Breast epithelium (tissue), 4 donors: ENCODE measurements around the gene DRD2. TPM values are rescaled to one million over a fixed set of nuclear protein-coding genes. Genes with fewer than 3 reads are reported as not detected.

Experiments used
- DNase-seq, 2 donors: peaks; one replicate each; pipeline ENCODE4 v3.0.0-alpha.2; 2019; ENCODE audit warnings: low spot score in 2 of 2
- H3K27ac ChIP-seq, 2 donors: fragments of 200-600 bp; sonication (generic) in 1 of 2; one replicate each; pipeline ENCODE4 v1.5.1; 2016 to 2019; ENCODE audit warnings: mild to moderate bottlenecking in 1 of 2
- H3K27me3 ChIP-seq, 2 donors: fragments of 200-600 bp; sonication (generic) in 1 of 2; one replicate each; pipeline versions ENCODE4 v1.5.1 to v1.6.0; 2017 to 2019; ENCODE audit warnings: control low read depth in 1 of 2, mild to moderate bottlenecking in 1 of 2
- H3K36me3 ChIP-seq: fragments of 200-600 bp; one replicate; pipeline ENCODE4 v1.5.1; 2019
- H3K4me1 ChIP-seq, 2 donors: fragments of 200-600 bp; sonication (generic); one replicate each; pipeline ENCODE4 v1.5.1; 2016 to 2019; ENCODE audit warnings: control low read depth in 1 of 2
- H3K4me3 ChIP-seq, 3 donors: fragments of 200-600 bp; sonication (generic); 1 replicate in 2 of 3; 2 replicates in 1 of 3; pipeline ENCODE4 v1.5.1; 2016 to 2019; ENCODE audit warnings: mild to moderate bottlenecking in 3 of 3, moderate library complexity in 2 of 3
- H3K9me3 ChIP-seq, 2 donors: fragments of 200-600 bp; sonication (generic) in 1 of 2; one replicate each; pipeline ENCODE4 v1.5.1; 2016 to 2019; ENCODE audit warnings: control low read depth in 1 of 2
- CTCF ChIP-seq, 3 donors: fragments of 450-650 bp; IDR thresholded peaks; one replicate each; pipeline ENCODE4 v1.5.1; 2016 to 2017; ENCODE audit warnings: antibody characterized with exemption in 3 of 3, mild to moderate bottlenecking in 3 of 3, moderate library complexity in 3 of 3
- POLR2A ChIP-seq: fragments of 450-650 bp; IDR thresholded peaks from one replicate; pipeline ENCODE4 v1.6.1; 2016; ENCODE audit warnings: antibody characterized with exemption, mild to moderate bottlenecking, moderate library complexity
- POLR2AphosphoS5 ChIP-seq, 3 donors: sonication (generic); formaldehyde crosslinking; IDR thresholded peaks; one replicate each; pipeline ENCODE4 v1.6.1; 2017; ENCODE audit warnings: antibody characterized with exemption in 3 of 3
- intact Hi-C: fragments of 100-400 bp; cut with DNase I; formaldehyde crosslinking; loops from one replicate; pipeline ENCODE4 v1.15.1; 2023; ENCODE audit warnings: low total_unique reads
- total RNA-seq, 3 donors: library from RNA; depleted of rRNA; stranded (reverse); fragments of >200 nt; gene quantifications; one replicate each; pipeline ENCODE4 v1.1.0, GENCODE V29; 2016

Gene DRD2
- total RNA-seq, 3 donors from 2014 or later, result 0.16 to 8.5 (median 0.33) TPM

GRCh38 chr11:113446938-113447337, 28.3 kb downstream of the DRD2 start:
- H3K4me1 ChIP-seq, result no peaks in the 10 kb centered on the region
- H3K27ac ChIP-seq, result peak overlapping the region in 1 of 2 donors; percentile 32
- H3K27me3 ChIP-seq, result no peaks in the 10 kb centered on the region
- no peaks in the 10 kb centered on the region for H3K36me3 ChIP-seq
- TF ChIP-seq POLR2AphosphoS5 (IDR thresholded peaks at IDR 0.05) (no peak), CTCF (IDR thresholded peaks at IDR 0.05) (no peak), POLR2A (no peak)
- H3K4me3 ChIP-seq, result no peak overlapping the region
- intact Hi-C loops, result no loop called here
- no peaks in the 10 kb centered on the region for H3K9me3 ChIP-seq
- peak in 1 of 2 donors; percentile 76 for DNase-seq

DNA sequence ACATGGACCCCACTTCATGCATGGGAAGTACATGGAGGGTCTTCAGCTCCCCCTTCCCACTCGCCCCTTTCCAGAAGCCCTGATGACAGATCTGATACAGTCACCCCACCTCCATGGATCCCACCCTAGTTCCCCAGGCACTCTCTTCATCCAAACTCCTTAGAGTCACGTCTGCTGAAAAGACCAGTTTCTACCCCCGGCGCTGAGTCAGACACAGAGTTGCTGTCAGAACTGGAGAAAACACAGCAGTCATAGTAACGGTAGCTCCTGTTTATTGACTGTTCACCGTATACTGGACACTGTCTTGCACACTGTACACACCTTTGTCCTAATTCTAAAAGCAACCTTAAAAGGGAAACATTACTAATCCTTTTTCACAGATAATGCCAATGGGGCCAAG, 29.1 kb downstream of the DRD2 start:
- H3K27me3 ChIP-seq, result no peaks in the 10 kb centered on the region
- no peaks in the 10 kb centered on the region for H3K9me3 ChIP-seq
- DNase-seq, result no peak
- intact Hi-C loops, result no loop called here
- H3K36me3 ChIP-seq, result no peaks in the 10 kb centered on the region
- H3K4me1 ChIP-seq, result no peaks in the 10 kb centered on the region
- H3K4me3 ChIP-seq, result no peak overlapping the region
- TF ChIP-seq POLR2AphosphoS5 (IDR thresholded peaks at IDR 0.05) (no peak), POLR2A (no peak), CTCF (IDR thresholded peaks at IDR 0.05) (no peak)
- peak overlapping the region; percentile 6 to 32 for H3K27ac ChIP-seq

DNA sequence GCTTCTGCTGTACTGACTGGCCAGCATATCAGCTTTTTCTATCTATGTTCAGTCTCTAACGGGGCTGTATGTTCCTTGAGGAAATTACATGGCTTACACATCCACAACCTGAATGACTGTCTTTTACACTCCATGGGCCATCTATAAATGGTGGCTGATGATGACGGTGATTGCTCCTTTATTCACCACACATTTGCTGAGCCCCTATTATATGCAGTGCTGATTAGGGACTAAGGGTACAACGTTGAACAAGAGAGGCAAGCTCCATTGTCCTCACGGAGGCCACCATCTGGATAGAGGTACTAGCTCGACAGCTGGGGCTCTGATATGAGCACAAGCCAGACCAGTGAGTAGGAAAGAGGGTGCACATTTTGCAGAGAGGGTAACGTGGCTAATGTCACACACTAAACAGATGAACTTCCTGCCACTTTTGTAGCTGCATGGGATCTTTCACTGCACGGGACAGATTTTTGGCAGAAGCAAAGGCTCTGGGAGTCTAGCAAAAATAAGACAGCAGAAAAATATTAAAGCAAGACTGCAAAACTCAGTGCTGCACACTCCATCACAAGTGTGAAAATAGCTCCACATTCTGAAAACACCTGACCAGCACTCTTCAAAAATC, 30.6 kb downstream of the DRD2 start:
- no peak overlapping the region for H3K27ac ChIP-seq
- H3K36me3 ChIP-seq, result no peaks in the 10 kb centered on the region
- no peak overlapping the region for H3K4me3 ChIP-seq
- no peaks in the 10 kb centered on the region for H3K4me1 ChIP-seq
- H3K9me3 ChIP-seq, result no peaks in the 10 kb centered on the region
- TF ChIP-seq POLR2A (no peak), POLR2AphosphoS5 (IDR thresholded peaks at IDR 0.05) (no peak), CTCF (IDR thresholded peaks at IDR 0.05) (no peak)
- intact Hi-C loops, result no loop called here
- no peak for DNase-seq
- H3K27me3 ChIP-seq, result no peaks in the 10 kb centered on the region

GRCh38 chr11:113440816-113441215, 34.4 kb downstream of the DRD2 start:
- H3K27me3 ChIP-seq, result no peaks in the 10 kb centered on the region
- no peak for DNase-seq
- no peaks in the 10 kb centered on the region for H3K9me3 ChIP-seq
- no peaks in the 10 kb centered on the region for H3K4me1 ChIP-seq
- H3K4me3 ChIP-seq, result no peak overlapping the region
- no peak for TF ChIP-seq POLR2A
- no peak for TF ChIP-seq POLR2AphosphoS5 (IDR thresholded peaks at IDR 0.05)
- no peak for TF ChIP-seq CTCF (IDR thresholded peaks at IDR 0.05)
- intact Hi-C loops, result no loop called here
- no peak overlapping the region for H3K27ac ChIP-seq
- H3K36me3 ChIP-seq, result no peaks in the 10 kb centered on the region

- Histone ChIP-seq H3K4me1 (no peaks in the 10 kb centered on the region), H3K27ac (peak overlapping the region; percentile 70 to 76), H3K27me3 (no peaks in the 10 kb centered on the region), H3K36me3 (no peaks in the 10 kb centered on the region), H3K4me3 (no peak overlapping the region), H3K9me3 (no peaks in the 10 kb centered on the region)
- TF ChIP-seq POLR2A (no peak), POLR2AphosphoS5 (IDR thresholded peaks at IDR 0.05) (no peak), CTCF (IDR thresholded peaks at IDR 0.05) (no peak)
- intact Hi-C loops, result no loop called here
- no peak for DNase-seq
Measured at GRCh38 chr11:113436672-113437252, 38.4 kb downstream of the DRD2 start.
